ENCODE measurements around the gene ZNF205. TPM values are rescaled to one million over a fixed set of nuclear protein-coding genes. Genes with fewer than 3 reads are reported as not detected.
A peak's percentile ranks its signal among the peaks of the same experiment; 100 is the strongest.

Gene ZNF205
- total and polyA plus RNA-seq, 9 of the 15 experiments (the other 6 are each of a cell fraction or from before 2014, with no cell fraction given) = 2.4 to 11.8 (median 5.1) TPM; not detected in 2

- no peak for ATAC-seq
- no peak for FAIRE-seq
- peaks cover 0 to 42% of the 10 kb centered on the region in 2 experiments; a peak in 2 of 5 replicates for H3K4me1 ChIP-seq (replicated peaks in 1 of 2; ENCODE audit: control insufficient read depth in 2 of 2, insufficient read depth in 2 of 2, low read length in 2 of 2)
- no peaks in the 10 kb centered on the region for H3K27me3 ChIP-seq (ENCODE audit: control insufficient read depth in 2 of 2, insufficient read depth in 2 of 2, low read length in 2 of 2)
- CTCF ChIA-PET (ENCODE audit: low intra/inter-chr PET ratio) = no interaction called here
- no peaks in the 10 kb centered on the region for H3K9me1 ChIP-seq (ENCODE audit: control insufficient read depth, insufficient read depth, low read length)
- intact Hi-C loops (cut with micrococcal nuclease) (no loop called here), in situ Hi-C loops (cut with MboI) (no loop called here)
- BruUV-seq (replicated peaks) = no TSS peak
- POLR2A ChIA-PET = interaction anchor here (0.6 to 1.6 kb wide), 3 partner anchors 12 to 361 kb away, joined by 4 to 13 read pairs (median 5); no protein-coding TSS in a partner anchor
- H3K4me2 ChIP-seq (ENCODE audit: insufficient read depth, low read length) = no peak overlapping the region
- peaks cover 24% of the 10 kb centered on the region for H3K79me2 ChIP-seq (ENCODE audit: control insufficient read depth, insufficient read depth, low read length)
- no peaks in the 10 kb centered on the region for H3K9me3 ChIP-seq (replicated peaks; ENCODE audit: control insufficient read depth, insufficient read depth, low read depth, low read length)
- TF ChIP-seq E2F3 (CRISPR knock-in tag; IDR thresholded peaks at IDR 0.05) (no peak), ZBTB2 (IDR thresholded peaks at IDR 0.05) (no peak), HSF4 (CRISPR knock-in tag; IDR thresholded peaks at IDR 0.05; ENCODE audit: borderline replicate concordance) (no peak), ZNF696 (CRISPR knock-in tag; conservative IDR thresholded peaks at IDR 0.05) (no peak), BRF2 (IDR thresholded peaks at IDR 0.05; ENCODE audit: borderline replicate concordance, insufficient read depth, insufficient read length) (no peak), ESRRA (IDR thresholded peaks at IDR 0.05; ENCODE audit: borderline replicate concordance, low read depth) (no peak)
- TF ChIP-seq, protein P1, sequence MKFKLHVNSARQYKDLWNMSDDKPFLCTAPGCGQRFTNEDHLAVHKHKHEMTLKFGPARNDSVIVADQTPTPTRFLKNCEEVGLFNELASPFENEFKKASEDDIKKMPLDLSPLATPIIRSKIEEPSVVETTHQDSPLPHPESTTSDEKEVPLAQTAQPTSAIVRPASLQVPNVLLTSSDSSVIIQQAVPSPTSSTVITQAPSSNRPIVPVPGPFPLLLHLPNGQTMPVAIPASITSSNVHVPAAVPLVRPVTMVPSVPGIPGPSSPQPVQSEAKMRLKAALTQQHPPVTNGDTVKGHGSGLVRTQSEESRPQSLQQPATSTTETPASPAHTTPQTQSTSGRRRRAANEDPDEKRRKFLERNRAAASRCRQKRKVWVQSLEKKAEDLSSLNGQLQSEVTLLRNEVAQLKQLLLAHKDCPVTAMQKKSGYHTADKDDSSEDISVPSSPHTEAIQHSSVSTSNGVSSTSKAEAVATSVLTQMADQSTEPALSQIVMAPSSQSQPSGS (CRISPR knock-in tag; IDR thresholded peaks at IDR 0.05) = no peak
- 60% methylated on average over 15 of the region's 21 CpGs for WGBS (ENCODE audit: insufficient coverage, low coverage, missing lambda C conversion rate)
- H3K9ac ChIP-seq (ENCODE audit: insufficient read depth in 1 of 2, low read depth in 2 of 2, low read length in 2 of 2) = peak overlapping the region in 1 of 2 experiments; percentile 31; a peak in 1 of 4 replicates
- H3K4me3 ChIP-seq = no peak overlapping the region
- peaks cover 21% of the 10 kb centered on the region; the same call in 1 of the 3 replicates for H3K36me3 ChIP-seq (ENCODE audit: control insufficient read depth, insufficient read depth, low read length)
- H3K27ac ChIP-seq (ENCODE audit: extremely low read depth, low read depth, low read length) = no peak overlapping the region
- DNase-seq (ENCODE audit: extremely low read depth in 1 of 4, low spot score in 3 of 4) = no peak
- no peaks in the 10 kb centered on the region for H4K20me1 ChIP-seq (replicated peaks; ENCODE audit: control insufficient read depth, insufficient read depth, low read length)
- no peak overlapping the region for H2AFZ ChIP-seq (ENCODE audit: low read depth, low read length)
Observed at GRCh38 chr16:3138342-3138741, 26.0 kb downstream of the ZNF205 start.
